KMS-11 (cell line): ENCODE measurements around the gene SMG6.

Experiments used
- H2AFZ ChIP-seq: fragments of 200-600 bp; sonication (generic); 2 replicates; pipeline ENCODE4 v1.6.1; 2016; ENCODE audit warnings: antibody characterized with exemption, mixed run types, low read depth
- H3K27ac ChIP-seq: fragments of 200-600 bp; sonication (generic); 2 replicates; pipeline ENCODE4 v1.6.1; 2016; ENCODE audit warnings: mild to moderate bottlenecking, mixed run types
- H3K27me3 ChIP-seq: fragments of 200-600 bp; sonication (generic); 2 replicates; pipeline ENCODE4 v1.6.1; 2017; ENCODE audit warnings: mild to moderate bottlenecking, low read depth, mixed run types, moderate library complexity; ENCODE audit not compliant: insufficient read depth
- H3K36me3 ChIP-seq: fragments of 200-600 bp; sonication (generic); 2 replicates; pipeline ENCODE4 v1.6.1; 2017; ENCODE audit warnings: mild to moderate bottlenecking, mixed run types; ENCODE audit not compliant: insufficient read depth
- H3K4me1 ChIP-seq: fragments of 200-600 bp; sonication (generic); 2 replicates; pipeline ENCODE4 v1.6.1; 2016; ENCODE audit warnings: mild to moderate bottlenecking, low read depth, mixed run types; ENCODE audit not compliant: poor library complexity, severe bottlenecking
- H3K4me2 ChIP-seq: fragments of 200-600 bp; sonication (generic); 2 replicates; pipeline ENCODE4 v1.7.0; 2016; ENCODE audit warnings: mild to moderate bottlenecking, mixed run types
- H3K4me3 ChIP-seq: fragments of 200-600 bp; sonication (generic); IDR thresholded peaks from 2 replicates; pipeline ENCODE4 v1.6.1; 2017; ENCODE audit warnings: low read depth, low read length, mixed read lengths; ENCODE audit not compliant: insufficient read depth
- H3K79me2 ChIP-seq: fragments of 200-600 bp; sonication (generic); 2 replicates; pipeline ENCODE4 v1.6.1; 2016; ENCODE audit warnings: low read depth, mixed run types; ENCODE audit not compliant: insufficient read depth
- H3K9ac ChIP-seq: fragments of 200-600 bp; sonication (generic); 2 replicates; pipeline ENCODE4 v1.6.1; 2016; ENCODE audit warnings: mild to moderate bottlenecking, mixed run types
- H4K20me1 ChIP-seq: fragments of 200-600 bp; sonication (generic); 2 replicates; pipeline ENCODE4 v1.6.1; 2016; ENCODE audit warnings: mild to moderate bottlenecking, mixed run types; ENCODE audit not compliant: insufficient read depth
- CTCF ChIP-seq: fragments of 200-600 bp; sonication (generic); conservative IDR thresholded peaks from 2 replicates; pipeline ENCODE4 v1.6.1; 2017; ENCODE audit warnings: low read depth, mild to moderate bottlenecking, antibody characterized with exemption, low read length, moderate library complexity, mixed read lengths

The SMG6 gene

DNA sequence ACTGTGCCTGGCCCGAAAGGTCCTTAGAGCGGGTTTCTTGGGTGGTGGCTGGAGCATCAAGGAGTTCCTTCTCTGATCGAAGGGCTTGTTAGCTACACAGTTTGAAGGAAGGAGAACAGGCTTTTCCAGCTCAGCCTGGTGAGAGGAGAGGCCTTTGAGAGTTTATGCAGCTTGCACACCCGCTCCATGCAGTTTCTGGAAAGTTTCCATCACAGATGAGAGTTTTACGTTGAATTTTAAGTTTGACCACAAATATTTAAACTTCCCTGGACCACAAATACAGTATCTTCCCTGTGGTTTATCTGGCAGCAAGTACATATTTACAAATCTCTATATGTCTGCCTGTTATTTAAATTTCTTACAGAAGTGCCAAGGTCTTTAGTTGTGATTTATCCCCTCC is 191.9 kb downstream of the SMG6 start:
- Histone ChIP-seq H3K36me3 (no peaks in the 10 kb centered on the region), H3K9ac (no peak overlapping the region), H4K20me1 (no peaks in the 10 kb centered on the region), H3K79me2 (no peaks in the 10 kb centered on the region), H3K4me2 (no peak overlapping the region), H3K27ac (no peak overlapping the region), H3K4me1 (peaks cover 20% of the 10 kb centered on the region), H3K4me3 (no peak overlapping the region), H2AFZ (no peak overlapping the region), H3K27me3 (no peaks in the 10 kb centered on the region)
- TF ChIP-seq CTCF = no peak

GRCh38 chr17:2110436-2110835 is 193.1 kb downstream of the SMG6 start:
- no peak for TF ChIP-seq CTCF
- H3K4me3 ChIP-seq = no peak overlapping the region
- no peak overlapping the region for H3K4me2 ChIP-seq
- no peaks in the 10 kb centered on the region for H3K27me3 ChIP-seq
- H3K4me1 ChIP-seq = peaks cover 33% of the 10 kb centered on the region
- H3K36me3 ChIP-seq = no peaks in the 10 kb centered on the region
- no peak overlapping the region for H2AFZ ChIP-seq
- H4K20me1 ChIP-seq = no peaks in the 10 kb centered on the region
- no peak overlapping the region for H3K27ac ChIP-seq
- no peaks in the 10 kb centered on the region for H3K79me2 ChIP-seq
- no peak overlapping the region for H3K9ac ChIP-seq

DNA sequence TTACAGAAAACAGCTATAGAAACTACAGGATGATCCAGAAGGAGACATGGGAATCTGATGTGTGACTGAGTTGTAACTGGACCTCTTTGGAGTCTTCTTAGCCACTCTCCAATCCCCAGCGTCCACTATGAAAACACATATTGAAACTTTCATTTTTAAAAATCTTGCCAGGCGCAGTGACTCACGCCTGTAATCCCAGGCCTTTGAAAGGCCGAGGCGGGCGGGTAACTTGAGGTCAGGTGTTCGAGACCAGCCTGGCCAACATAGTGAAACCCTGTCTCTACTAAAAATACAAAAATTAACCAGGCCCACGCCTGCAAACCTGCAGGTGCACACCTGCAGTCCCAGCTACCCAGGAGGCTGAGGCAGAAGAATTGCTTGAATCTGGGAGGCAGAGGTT is 195.4 kb downstream of the SMG6 start:
- H3K4me2 ChIP-seq = no peak overlapping the region
- no peaks in the 10 kb centered on the region for H3K79me2 ChIP-seq
- H3K4me1 ChIP-seq = peaks cover 46% of the 10 kb centered on the region
- H3K4me3 ChIP-seq = no peak overlapping the region
- no peaks in the 10 kb centered on the region for H4K20me1 ChIP-seq
- TF ChIP-seq CTCF = no peak
- no peak overlapping the region for H3K9ac ChIP-seq
- no peak overlapping the region for H3K27ac ChIP-seq
- no peaks in the 10 kb centered on the region for H3K27me3 ChIP-seq
- no peaks in the 10 kb centered on the region for H3K36me3 ChIP-seq
- no peak overlapping the region for H2AFZ ChIP-seq

DNA sequence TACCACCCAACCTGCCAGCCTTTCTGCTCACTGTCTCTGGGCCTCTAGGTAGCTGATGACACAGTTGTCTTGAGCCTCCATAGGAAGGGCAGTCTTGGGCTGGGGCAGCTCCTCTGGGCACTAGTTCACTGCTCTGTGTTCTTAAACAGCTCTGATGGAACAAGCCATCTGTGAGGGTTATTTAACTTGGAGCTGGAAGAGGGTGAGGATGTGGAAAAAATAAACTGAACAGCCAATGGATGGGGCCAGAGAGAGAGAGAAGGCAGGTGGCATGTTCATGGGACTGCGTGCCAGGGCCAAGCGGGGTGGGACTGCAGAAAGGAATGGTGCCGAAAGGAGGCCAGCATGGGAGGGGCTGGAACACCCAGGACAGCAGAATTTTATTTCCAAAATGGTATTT is 196.1 kb downstream of the SMG6 start:
- peaks cover 46% of the 10 kb centered on the region for H3K4me1 ChIP-seq
- TF ChIP-seq CTCF = no peak

More for the DNA sequence above, 196.1 kb downstream of the SMG6 start:
- Histone ChIP-seq H3K79me2 (no peaks in the 10 kb centered on the region), H3K4me2 (no peak overlapping the region), H3K4me3 (no peak overlapping the region), H4K20me1 (no peaks in the 10 kb centered on the region), H3K27me3 (no peaks in the 10 kb centered on the region), H3K9ac (no peak overlapping the region), H2AFZ (no peak overlapping the region), H3K27ac (no peak overlapping the region), H3K36me3 (no peaks in the 10 kb centered on the region)
